Ramos (cell line): ENCODE results near the gene OSGEPL1.
"Not testable (repeated sequence)": the region's sequence is repeated elsewhere in the genome, so short reads cannot be mapped to it uniquely, and the experiment has no call there.

Experiments used
- in situ Hi-C: fragments of 300-500 bp; cut with MboI; formaldehyde crosslinking; loops from one replicate; pipeline ENCODE4 v1.14.3; 2022; ENCODE audit warnings: low sequenced_read_pairs; ENCODE audit not compliant: unreplicated experiment

OSGEPL1 gene

DNA sequence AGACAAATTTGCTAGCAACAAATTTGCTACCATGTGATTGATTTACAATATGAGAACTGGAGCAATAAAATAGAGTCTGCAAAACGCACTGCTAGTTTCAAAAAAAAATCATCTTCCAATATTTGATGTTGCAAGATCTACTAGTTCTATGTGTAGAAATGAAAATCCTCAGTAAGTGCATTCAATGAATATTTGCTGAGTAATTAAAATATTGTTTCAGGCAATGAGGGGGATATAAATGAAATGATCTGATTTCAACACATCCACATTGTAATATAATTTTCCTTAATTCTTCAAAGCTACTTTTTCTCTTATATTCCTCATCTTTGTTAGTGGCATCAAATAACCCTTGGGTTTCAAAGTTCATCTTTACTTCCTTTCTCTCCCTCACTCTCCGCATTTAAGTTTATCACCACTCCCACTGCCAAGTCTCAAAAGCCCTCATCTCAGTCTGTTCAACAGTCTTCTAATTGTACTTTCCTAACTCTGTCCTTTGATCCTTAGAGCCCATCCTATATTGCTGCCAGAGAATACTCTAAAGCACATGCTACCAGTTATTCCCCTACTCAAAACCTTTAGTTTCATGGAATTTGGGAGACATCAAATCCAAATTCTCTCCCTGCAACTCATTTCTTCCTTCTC lies 6.2 kb downstream of the OSGEPL1 start:
- in situ Hi-C loops, result loop anchor here (25.0 kb wide), 1 partner anchor 306 kb away; the partner anchor contains the start of gene MSTN

DNA sequence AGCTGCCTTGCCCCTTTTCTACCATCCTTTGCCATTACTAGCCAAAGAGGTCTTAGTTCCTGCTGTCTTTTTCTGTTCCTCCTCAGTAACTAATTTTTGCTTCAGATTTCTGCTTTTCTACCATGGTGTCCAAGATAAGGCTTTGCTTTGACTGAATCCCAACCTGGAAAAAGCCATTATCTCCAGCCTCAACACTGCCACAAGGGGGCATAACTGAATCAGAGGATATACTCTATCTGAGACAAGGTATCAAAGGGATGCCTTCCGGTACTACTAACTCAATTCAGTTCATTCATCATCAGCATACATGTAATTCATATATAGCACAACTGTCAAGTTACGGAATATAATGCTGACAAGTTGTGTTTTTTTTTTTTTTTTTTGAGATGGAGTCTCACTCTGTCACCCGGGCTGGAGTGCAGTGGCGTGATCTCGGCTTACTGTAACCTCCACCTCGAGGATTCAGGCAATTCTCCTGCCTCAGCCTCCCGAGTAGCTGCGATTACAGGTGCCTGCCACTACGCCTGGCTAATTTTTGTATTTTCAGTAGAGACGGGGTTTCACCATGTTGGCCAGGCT lies 11.4 kb downstream of the OSGEPL1 start:
- in situ Hi-C loops, result loop anchor here (25.0 kb wide), 1 partner anchor 311 kb away; the partner anchor contains the start of gene MSTN

- in situ Hi-C loops, result no loop called here
These were observed 33.2 kb downstream of the OSGEPL1 start for GRCh38 chr2:189729430-189729829.

DNA sequence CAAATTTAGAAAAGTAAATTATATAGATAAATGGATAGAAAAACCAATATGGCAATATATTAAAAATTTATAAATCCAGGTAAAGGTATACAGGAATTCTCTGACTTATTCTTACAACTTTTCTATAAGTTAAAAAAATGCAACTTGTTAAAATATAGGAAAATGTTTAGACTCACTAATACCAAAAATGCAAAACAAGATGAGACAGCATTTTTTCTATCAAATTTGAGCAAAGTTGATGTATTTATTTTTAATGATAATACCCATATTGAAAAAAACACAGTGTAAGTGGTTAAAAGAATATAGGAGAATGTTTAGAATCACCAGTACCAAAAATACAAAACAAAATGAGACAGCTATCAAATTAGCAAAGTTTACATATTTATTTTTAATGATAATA lies 35.7 kb downstream of the OSGEPL1 start:
- in situ Hi-C loops, result no loop called here

DNA sequence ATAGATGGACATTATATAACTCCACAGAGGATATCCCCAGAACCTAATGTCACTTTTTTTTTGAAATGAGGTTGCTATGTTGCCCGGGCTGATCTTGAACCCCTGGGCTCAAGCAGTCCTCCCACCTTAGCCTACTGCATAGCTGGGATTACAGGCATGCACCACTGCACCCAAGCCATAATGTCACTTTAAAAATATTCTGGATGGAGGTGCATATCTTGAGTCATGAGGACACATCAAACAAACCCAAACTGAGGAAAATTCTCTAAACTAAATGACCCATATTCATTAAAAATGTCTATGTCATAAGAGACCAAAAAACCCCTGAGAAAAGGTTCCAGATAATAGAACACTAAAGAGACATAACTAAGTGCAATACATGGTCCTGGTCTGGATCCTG lies 36.3 kb downstream of the OSGEPL1 start:
- in situ Hi-C loops, result no loop called here

DNA sequence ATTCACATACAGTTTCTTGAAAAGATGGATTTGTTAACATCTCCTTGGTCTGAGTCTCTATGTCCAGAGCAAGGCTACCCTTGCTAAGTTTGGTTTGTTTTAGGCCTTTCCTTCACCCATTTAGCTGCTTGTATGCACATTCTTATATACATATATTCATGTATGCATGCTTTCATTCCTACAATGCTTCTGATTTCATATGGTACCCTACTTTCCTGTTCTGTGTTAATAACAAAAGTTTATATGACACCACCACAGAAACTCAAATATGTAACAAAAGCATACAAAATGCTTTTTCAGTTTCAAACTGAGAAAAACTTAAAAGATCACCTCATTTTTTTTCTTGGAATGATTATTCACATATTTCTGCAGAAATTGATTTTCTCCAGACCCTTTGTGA lies 39.4 kb downstream of the OSGEPL1 start:
- in situ Hi-C loops, result no loop called here

GRCh38 chr2:189719571-189719970 lies 43.0 kb downstream of the OSGEPL1 start:
- in situ Hi-C loops, result no loop called here

DNA sequence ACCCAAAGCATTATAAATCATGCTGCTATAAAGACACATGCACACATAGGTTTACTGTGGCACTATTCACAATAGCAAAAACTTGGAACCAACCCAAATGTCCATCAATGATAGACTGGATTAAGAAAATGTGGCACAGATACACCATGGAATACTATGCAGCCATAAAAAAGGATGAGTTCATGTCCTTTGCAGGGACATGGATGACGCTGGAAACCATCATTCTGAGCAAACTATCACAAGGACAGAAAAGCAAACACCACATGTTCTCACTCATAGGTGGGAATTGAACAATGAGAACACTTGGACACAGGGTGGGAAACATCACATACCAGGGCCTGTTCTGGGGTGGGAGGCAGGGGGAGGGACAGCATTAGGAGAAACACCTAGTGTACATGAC lies 45.0 kb downstream of the OSGEPL1 start:
- in situ Hi-C loops, result not testable (repeated sequence)

GRCh38 chr2:189709501-189710221 lies 52.9 kb downstream of the OSGEPL1 start:
- in situ Hi-C loops, result no loop called here

DNA sequence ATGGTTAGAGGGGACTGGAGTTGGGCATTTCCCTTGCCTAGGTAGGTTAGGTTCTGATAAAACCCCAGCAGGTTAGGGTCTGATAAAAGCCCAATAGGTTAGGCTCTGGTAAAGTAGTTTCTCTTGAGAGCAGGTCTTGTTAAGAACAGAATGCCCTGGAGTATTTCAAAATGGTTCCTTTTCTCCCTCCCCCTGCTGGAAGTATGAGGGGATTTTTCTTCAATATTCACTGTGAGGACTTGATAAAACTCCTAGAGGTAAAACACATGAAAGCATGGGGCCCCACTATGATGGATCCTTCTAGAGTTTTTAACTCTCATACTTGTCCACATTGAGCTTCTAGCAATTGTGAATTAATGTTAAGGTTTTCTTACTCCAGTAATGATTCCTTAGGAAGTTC lies 60.5 kb downstream of the OSGEPL1 start:
- in situ Hi-C loops, result no loop called here

DNA sequence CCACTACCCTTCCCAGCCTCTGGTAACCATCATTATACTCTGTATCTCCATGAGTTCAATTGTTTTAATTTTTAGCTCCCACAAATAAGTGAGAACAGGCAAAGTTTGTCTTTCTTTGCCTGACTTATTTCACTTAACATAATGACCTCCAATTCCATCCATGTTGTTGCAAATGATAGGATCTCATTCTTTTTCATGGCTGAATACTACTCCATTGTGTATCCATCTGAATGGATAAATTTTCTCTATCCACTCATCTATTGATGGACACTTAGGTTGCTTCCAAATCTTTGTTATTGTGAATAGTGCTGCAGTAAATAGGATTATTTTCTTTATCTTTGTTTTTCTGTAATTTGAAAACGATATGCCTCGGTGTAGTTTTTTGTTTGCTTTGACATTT lies 61.9 kb downstream of the OSGEPL1 start:
- in situ Hi-C loops, result no loop called here

GRCh38 chr2:189698020-189698887 lies 64.3 kb downstream of the OSGEPL1 start:
- in situ Hi-C loops, result no loop called here
